Uterus (tissue), 2 donors: ENCODE measurements around the gene MGAM2.

Source experiments
- CTCF ChIP-seq, 4 experiments: fragments of 200-600 bp in 2 of 4; fragments of 450-650 bp in 2 of 4; sonication (generic) in 2 of 4; IDR thresholded peaks; one replicate each; pipeline ENCODE4 v1.5.1; 2016 to 2019; ENCODE audit warnings: antibody characterized with exemption in 4 of 4, mild to moderate bottlenecking in 2 of 4, moderate library complexity in 1 of 4
- POLR2A ChIP-seq, 2 donors: fragments of 450-650 bp; IDR thresholded peaks; one replicate each; pipeline ENCODE4 v1.6.1; 2016; ENCODE audit warnings: antibody characterized with exemption in 2 of 2, mild to moderate bottlenecking in 1 of 2, moderate library complexity in 1 of 2

- no peak for TF ChIP-seq CTCF (IDR thresholded peaks at IDR 0.05)
- TF ChIP-seq POLR2A (IDR thresholded peaks at IDR 0.05), result no peak
These were observed 117.1 kb downstream of the MGAM2 start for GRCh38 chr7:142228537-142229104.
